Naive B cell (primary cell): ENCODE results near the gene SRGAP3. TPM values are rescaled to one million over a fixed set of nuclear protein-coding genes. Genes with fewer than 3 reads are reported as not detected.
A peak's percentile ranks its signal among the peaks of the same experiment; 100 is the strongest.

Experiments used
- ATAC-seq, 2 donors: fragments of 150-1000 bp; cut with Tn5 transposase; 2 replicates each; pipeline ENCODE4 v1.10.0; 2021; ENCODE audit warnings: low read depth in 2 of 2, mild to moderate bottlenecking in 2 of 2, moderate library complexity in 2 of 2
- DNase-seq: peaks from one replicate; pipeline ENCODE4 v3.0.0; 2022
- H3K27ac Mint-ChIP-seq, 6 donors: one replicate each; pipeline ENCODE4 v1.8.0; 2020 to 2022; ENCODE audit warnings: mild to moderate bottlenecking in 6 of 6, mixed read lengths in 6 of 6, moderate library complexity in 5 of 6, inconsistent platforms in 2 of 6
- H3K27me3 Mint-ChIP-seq, 3 donors: one replicate each; pipeline ENCODE4 v1.8.0; 2021 to 2022; ENCODE audit warnings: mixed read lengths in 3 of 3, mild to moderate bottlenecking in 1 of 3
- H3K36me3 Mint-ChIP-seq, 2 donors: one replicate each; pipeline ENCODE4 v1.8.0; 2020 to 2022; ENCODE audit warnings: mixed read lengths in 2 of 2, inconsistent platforms in 1 of 2, mild to moderate bottlenecking in 1 of 2
- H3K4me1 Mint-ChIP-seq, 3 donors: one replicate each; pipeline ENCODE4 v1.8.0; 2020 to 2022; ENCODE audit warnings: mixed read lengths in 3 of 3, inconsistent platforms in 1 of 3, mild to moderate bottlenecking in 1 of 3, moderate library complexity in 1 of 3
- H3K4me3 Mint-ChIP-seq, 8 donors: one replicate each; pipeline ENCODE4 v1.8.0; 2020 to 2022; ENCODE audit warnings: mild to moderate bottlenecking in 8 of 8, mixed read lengths in 8 of 8, moderate library complexity in 8 of 8, inconsistent platforms in 2 of 8
- H3K9me3 Mint-ChIP-seq, 7 donors: one replicate each; pipeline ENCODE4 v1.8.0; 2020 to 2022; ENCODE audit warnings: mixed read lengths in 7 of 7, mild to moderate bottlenecking in 5 of 7, inconsistent platforms in 2 of 7, moderate library complexity in 1 of 7
- polyA plus RNA-seq, 6 donors: library from polyadenylated mRNA; unstranded; fragments of 300-500 nt; fragmentation: Illumina TruSeq; gene quantifications; one replicate each; pipeline ENCODE4 v1.2.3, GENCODE V29; 2021; ENCODE audit warnings: low read depth in 6 of 6

SRGAP3 gene
- polyA plus RNA-seq, 6 donors from 2014 or later, result 0.36 to 2.4 (median 0.87) TPM; not detected in 1

DNA sequence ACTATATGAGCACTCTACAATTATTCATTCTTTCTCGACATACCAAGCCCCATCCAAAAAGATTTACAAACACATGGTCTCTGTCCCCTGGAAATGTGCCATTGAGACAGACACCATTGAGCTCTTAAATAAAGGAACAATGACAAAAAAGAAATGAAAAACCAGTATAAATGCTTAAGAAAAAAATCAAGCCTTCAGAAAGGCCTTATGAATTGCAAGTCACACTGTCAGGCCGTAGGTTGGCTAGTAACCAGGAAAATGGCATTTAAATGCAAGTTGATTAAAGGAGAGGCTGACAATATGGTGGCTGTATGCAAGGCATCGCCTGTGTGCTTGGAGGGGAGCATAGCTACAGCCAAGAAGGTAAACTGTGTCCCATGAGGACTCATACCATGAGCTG, 49.7 kb downstream of the SRGAP3 start:
- DNase-seq (no peak), ATAC-seq (no peak)
- H3K9me3 Mint-ChIP-seq, result peaks cover 0 to 2% (median 0%) of the 10 kb centered on the region in 7 donors
- H3K27ac Mint-ChIP-seq, result no peak overlapping the region
- H3K36me3 Mint-ChIP-seq, result no peaks in the 10 kb centered on the region
- no peak overlapping the region for H3K4me3 Mint-ChIP-seq
- H3K27me3 Mint-ChIP-seq, result peaks cover 4 to 10% (median 10%) of the 10 kb centered on the region in 3 donors
- H3K4me1 Mint-ChIP-seq, result no peaks in the 10 kb centered on the region

DNA sequence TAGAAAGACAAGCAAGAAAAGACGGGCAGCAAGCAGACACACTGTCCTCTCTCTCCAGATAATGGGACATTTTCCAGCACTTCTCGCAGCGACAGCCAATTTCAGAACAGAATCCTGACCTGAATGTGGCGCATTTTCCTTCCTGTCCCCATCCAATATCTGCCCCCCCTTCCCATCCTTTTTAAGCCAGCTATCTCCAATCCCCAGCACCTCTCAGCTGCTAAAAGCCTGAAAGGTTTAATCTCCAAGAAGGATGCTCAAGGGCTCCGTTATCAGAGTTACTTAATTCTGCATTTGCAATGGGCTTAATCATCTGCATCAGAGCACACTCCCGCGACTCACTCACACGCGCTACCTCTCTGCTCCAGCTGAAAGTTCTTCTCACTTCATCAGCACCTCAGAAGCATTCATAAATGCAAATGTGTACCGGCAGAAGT, 50.5 kb downstream of the SRGAP3 start:
- H3K9me3 Mint-ChIP-seq, result peaks cover 0 to 2% (median 0%) of the 10 kb centered on the region in 7 donors
- H3K27me3 Mint-ChIP-seq, result peaks cover 4 to 10% (median 10%) of the 10 kb centered on the region in 3 donors
- DNase-seq (no peak), ATAC-seq (no peak)
- H3K36me3 Mint-ChIP-seq, result no peaks in the 10 kb centered on the region
- no peaks in the 10 kb centered on the region for H3K4me1 Mint-ChIP-seq
- H3K27ac Mint-ChIP-seq, result no peak overlapping the region
- no peak overlapping the region for H3K4me3 Mint-ChIP-seq

DNA sequence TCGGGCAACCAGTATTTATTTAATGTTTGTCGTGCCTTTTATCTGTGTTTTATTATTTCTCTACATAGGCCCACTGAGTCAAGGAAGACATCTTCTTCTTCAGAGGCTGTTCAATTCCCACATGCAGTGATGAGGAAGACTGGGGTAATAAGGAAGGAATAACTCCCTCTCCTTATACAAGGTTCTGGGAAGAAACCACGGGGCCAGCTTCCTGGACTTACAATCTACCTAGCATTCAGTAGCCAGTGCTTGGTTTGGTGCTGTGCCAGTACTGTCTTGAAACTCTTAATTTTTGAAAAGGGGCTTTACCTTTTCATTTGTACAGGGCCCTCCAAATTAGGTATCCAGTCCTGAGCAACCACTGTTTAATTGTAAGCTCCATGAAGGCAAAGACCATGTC, 51.2 kb downstream of the SRGAP3 start:
- H3K9me3 Mint-ChIP-seq, result peaks cover 0 to 2% (median 0%) of the 10 kb centered on the region in 7 donors
- peaks cover 4 to 10% (median 8%) of the 10 kb centered on the region in 3 donors for H3K27me3 Mint-ChIP-seq
- no peaks in the 10 kb centered on the region for H3K36me3 Mint-ChIP-seq
- H3K4me3 Mint-ChIP-seq, result no peak overlapping the region
- H3K27ac Mint-ChIP-seq, result no peak overlapping the region
- ATAC-seq (no peak), DNase-seq (no peak)
- H3K4me1 Mint-ChIP-seq, result no peaks in the 10 kb centered on the region

DNA sequence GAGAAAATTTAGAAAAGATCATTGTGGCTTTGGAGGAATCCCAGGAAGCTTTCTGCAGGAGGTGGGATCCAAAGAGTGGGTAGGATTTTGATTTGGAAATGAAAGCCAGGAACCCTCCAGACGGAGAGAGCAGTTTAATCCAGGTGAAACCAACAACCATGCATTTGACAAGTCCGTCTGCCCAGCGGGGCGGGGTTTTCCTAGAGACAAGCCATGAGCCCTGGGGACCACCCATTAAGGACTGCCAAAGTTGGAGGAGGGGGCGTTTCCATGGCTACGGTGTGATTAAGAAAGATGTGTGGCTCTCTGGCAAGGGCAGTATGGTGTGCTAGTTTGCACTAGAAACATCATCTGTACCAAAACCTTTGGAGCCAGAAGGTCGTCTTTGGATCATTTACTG, 53.4 kb downstream of the SRGAP3 start:
- DNase-seq (no peak), ATAC-seq (no peak)
- Mint-ChIP-seq H3K36me3 (no peaks in the 10 kb centered on the region), H3K27me3 (peaks cover 0 to 24% (median 15%) of the 10 kb centered on the region in 3 donors), H3K4me1 (no peaks in the 10 kb centered on the region), H3K4me3 (no peak overlapping the region), H3K9me3 (peaks cover 0 to 3% (median 0%) of the 10 kb centered on the region in 7 donors), H3K27ac (no peak overlapping the region)

DNA sequence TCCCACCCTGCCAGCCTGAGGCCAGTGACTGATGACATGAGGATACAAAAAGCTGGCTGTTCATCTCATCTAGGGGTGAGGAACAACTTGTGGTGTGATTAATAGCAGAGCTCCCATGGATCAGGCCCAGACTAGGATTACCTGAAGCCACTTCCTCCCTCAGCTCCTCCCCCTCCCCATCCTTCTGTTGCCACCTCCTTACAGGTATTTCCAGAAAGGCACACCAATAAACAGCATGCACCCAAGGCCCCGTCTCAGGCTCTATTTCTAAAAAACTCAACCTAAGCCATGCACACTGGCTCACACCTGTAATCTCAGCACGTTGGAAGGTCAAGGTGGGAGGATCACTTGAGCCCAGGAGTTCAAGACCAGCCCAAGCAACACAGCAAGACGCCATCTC, 54.1 kb downstream of the SRGAP3 start:
- Mint-ChIP-seq H3K9me3 (peaks cover 0 to 3% (median 0%) of the 10 kb centered on the region in 7 donors), H3K4me3 (no peak overlapping the region)

DNA sequence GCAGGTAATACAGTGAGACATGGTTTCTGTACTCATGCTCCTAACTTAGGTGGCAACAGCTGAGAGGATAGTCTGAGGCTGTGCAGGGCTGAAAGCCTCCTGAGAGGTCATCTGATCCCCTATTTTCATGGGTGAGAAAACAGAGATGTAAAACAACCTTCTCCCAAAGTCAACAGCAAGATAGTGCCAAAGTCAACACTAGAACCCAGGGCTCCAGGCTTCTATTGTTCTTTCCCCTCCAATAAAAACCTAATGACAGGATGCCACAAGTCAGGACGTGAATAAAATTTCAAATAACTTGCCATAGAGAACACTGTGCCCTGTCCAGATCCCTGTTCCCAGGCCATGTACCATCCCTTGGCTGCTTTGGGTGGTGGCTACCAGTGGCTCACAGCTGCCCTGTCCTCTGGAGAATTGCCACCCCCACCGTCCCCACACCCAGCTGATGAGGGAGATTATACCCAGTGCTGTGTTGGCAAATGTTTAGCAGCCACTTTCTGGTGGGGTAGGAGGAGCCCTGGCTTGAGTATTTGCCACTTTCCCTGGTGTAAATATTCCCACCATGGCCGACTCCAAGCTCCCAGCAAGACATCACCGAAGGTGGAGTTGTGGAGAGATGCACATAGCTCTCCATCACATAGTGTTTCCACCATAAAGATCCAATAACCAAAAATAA, 54.8 kb downstream of the SRGAP3 start:
- Mint-ChIP-seq H3K4me3 (no peak overlapping the region), H3K4me1 (no peaks in the 10 kb centered on the region), H3K9me3 (peaks cover 0 to 3% (median 0%) of the 10 kb centered on the region in 7 donors), H3K27ac (no peak overlapping the region), H3K27me3 (peaks cover 0 to 26% (median 18%) of the 10 kb centered on the region in 3 donors), H3K36me3 (no peaks in the 10 kb centered on the region)
- ATAC-seq (no peak), DNase-seq (no peak)

More for the DNA sequence above, 54.1 kb downstream of the SRGAP3 start:
- DNase-seq (no peak), ATAC-seq (no peak)
- Mint-ChIP-seq H3K36me3 (no peaks in the 10 kb centered on the region), H3K27me3 (peaks cover 0 to 26% (median 18%) of the 10 kb centered on the region in 3 donors), H3K4me1 (no peaks in the 10 kb centered on the region), H3K27ac (no peak overlapping the region)

DNA sequence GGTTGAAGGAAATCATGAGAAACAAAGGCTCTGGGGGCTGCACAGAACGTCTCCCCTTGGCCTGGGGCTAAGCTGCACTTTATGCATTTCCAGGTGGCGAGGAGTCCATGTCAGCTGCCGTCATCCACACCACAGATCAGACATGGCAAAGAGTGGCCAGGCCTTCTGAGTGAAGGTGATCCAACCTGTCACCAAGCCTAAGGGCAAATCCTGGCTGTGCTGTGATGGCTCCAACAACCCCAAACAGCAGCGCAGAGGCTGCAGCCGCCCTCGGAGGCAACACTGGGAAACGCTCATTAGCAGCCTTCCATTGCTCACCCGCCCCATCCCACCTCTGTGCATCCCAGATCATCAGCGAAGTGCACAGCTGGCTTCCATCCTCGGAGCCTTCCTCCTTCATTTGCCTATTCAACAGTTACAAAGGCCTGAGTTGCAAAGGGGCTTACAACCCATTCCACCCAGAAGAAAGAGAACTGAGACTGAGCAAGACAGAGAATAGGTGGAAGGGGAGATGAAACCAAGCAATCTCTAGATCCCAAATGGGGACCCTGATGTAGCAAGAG, 55.7 kb downstream of the SRGAP3 start:
- no peak overlapping the region for H3K4me3 Mint-ChIP-seq
- no peaks in the 10 kb centered on the region for H3K4me1 Mint-ChIP-seq
- DNase-seq (no peak), ATAC-seq (no peak)
- no peak overlapping the region for H3K27ac Mint-ChIP-seq
- H3K36me3 Mint-ChIP-seq, result no peaks in the 10 kb centered on the region
- peaks cover 0 to 3% (median 0%) of the 10 kb centered on the region in 7 donors for H3K9me3 Mint-ChIP-seq
- peaks cover 0 to 21% (median 18%) of the 10 kb centered on the region in 3 donors for H3K27me3 Mint-ChIP-seq

DNA sequence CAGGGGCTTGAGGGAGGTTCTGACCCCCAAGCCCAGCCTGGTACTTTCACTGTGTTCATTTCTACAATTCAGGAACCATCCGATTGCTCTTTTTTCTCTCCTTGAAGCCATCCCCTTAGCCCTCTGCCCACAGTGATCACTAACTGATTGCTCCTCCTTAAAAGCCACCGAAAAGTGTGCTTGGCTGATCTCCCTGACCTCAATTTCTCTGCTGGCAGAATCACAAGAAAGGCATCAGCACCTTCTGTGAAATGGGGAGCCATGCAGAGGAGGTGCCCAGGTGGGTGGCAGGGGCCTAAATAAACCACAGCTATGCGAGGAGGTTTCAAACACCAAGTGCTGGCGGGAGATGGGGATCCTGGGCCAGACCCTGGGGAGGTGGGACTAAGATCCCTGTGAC, 56.2 kb downstream of the SRGAP3 start:
- DNase-seq (no peak), ATAC-seq (no peak)
- no peak overlapping the region for H3K4me3 Mint-ChIP-seq
- H3K27ac Mint-ChIP-seq, result no peak overlapping the region
- H3K9me3 Mint-ChIP-seq, result peaks cover 0 to 3% (median 0%) of the 10 kb centered on the region in 7 donors
- peaks cover 0 to 21% (median 18%) of the 10 kb centered on the region in 3 donors for H3K27me3 Mint-ChIP-seq
- no peaks in the 10 kb centered on the region for H3K4me1 Mint-ChIP-seq
- no peaks in the 10 kb centered on the region for H3K36me3 Mint-ChIP-seq

DNA sequence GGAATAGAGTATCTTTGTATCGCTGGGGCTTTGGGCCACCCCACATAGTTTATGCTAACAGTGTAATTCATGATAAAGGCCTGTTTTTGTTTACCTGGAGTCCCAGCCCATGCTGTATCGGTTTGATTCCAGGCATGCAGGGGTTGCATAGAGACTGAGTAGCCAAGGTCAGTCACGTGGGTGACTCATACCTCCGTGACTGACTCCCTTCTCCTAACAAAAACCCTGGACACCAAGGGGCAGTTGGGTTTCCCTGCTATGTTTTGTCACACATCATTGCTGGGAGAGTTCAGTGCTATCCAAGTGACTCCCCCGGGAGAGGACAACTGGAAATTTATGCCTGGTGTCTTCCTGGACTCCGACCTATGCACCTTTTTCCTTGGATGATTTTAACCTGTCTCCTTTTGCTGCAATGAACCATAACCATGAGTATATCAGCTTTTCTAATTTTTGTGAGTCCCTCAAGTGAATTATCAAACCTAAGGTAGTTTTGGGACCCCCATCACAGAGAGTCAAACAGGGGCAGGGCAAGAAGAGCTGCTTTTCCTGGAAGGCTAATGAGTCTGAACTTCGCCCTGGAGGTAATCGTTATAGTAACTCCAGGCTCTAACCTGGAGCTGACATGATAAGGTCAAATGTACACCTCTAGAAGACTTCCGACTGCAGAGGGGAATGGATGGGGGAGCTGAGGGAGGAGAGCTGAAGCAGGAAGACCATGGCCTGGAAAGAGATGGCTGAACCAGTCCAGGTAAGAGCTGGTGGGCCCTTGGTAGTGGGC, 57.0 kb downstream of the SRGAP3 start:
- no peak overlapping the region for H3K27ac Mint-ChIP-seq
- H3K4me1 Mint-ChIP-seq, result no peaks in the 10 kb centered on the region
- H3K4me3 Mint-ChIP-seq, result no peak overlapping the region
- H3K9me3 Mint-ChIP-seq, result peaks cover 0 to 3% (median 0%) of the 10 kb centered on the region in 7 donors
- ATAC-seq, result no peak
- H3K36me3 Mint-ChIP-seq, result no peaks in the 10 kb centered on the region
- H3K27me3 Mint-ChIP-seq, result peaks cover 4 to 25% (median 18%) of the 10 kb centered on the region in 3 donors
- DNase-seq, result no peak

DNA sequence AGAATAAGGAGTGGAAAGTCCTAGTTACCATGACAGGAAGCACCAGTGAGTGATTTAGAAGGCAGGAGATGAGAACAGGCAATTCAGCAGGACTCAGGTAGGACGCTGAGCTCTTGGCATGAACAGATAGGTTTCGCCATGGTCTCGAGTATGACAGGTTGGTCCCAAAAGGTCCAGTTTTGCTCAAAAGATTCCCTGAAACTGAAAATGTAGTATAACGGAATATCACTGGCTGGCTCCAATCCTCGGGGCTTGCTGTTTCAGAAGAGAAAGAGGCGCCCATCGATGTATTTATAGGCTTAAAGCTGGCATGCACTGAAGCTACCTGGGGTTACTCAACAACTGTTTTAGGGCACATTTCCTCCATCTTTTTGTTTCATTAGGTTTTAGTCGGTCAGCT, 59.2 kb downstream of the SRGAP3 start:
- H3K27ac Mint-ChIP-seq, result no peak overlapping the region
- H3K9me3 Mint-ChIP-seq, result peaks cover 0 to 3% (median 0%) of the 10 kb centered on the region in 7 donors
- no peaks in the 10 kb centered on the region for H3K36me3 Mint-ChIP-seq
- no peaks in the 10 kb centered on the region for H3K4me1 Mint-ChIP-seq
- DNase-seq, result no peak
- H3K27me3 Mint-ChIP-seq, result peaks cover 4 to 25% (median 18%) of the 10 kb centered on the region in 3 donors
- no peak overlapping the region for H3K4me3 Mint-ChIP-seq
- no peak for ATAC-seq

DNA sequence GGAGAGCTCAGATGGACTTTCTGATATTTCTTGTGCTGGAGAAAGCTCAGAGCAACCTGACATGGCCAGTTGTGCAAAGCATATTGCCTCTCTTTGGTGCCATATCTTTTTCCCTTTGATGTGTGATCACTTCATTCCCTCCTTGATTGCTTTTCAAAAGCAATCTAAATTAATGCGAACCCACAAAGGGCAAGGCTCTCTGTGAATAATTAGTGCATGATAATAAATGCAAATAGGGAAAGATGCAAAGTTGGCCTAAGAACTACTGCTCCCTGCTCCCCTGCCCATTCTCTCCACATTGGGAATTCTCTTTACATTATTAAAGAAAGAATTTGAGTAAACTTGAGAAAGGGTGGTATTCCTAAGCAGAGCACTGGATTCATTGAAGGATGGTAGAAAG, 60.9 kb downstream of the SRGAP3 start:
- H3K27me3 Mint-ChIP-seq, result peaks cover 4 to 30% (median 18%) of the 10 kb centered on the region in 3 donors
- H3K4me1 Mint-ChIP-seq, result no peaks in the 10 kb centered on the region
- no peak overlapping the region for H3K4me3 Mint-ChIP-seq
- H3K9me3 Mint-ChIP-seq, result peaks cover 0 to 3% (median 0%) of the 10 kb centered on the region in 7 donors
- ATAC-seq (no peak), DNase-seq (no peak)
- H3K27ac Mint-ChIP-seq, result no peak overlapping the region
- H3K36me3 Mint-ChIP-seq, result no peaks in the 10 kb centered on the region

DNA sequence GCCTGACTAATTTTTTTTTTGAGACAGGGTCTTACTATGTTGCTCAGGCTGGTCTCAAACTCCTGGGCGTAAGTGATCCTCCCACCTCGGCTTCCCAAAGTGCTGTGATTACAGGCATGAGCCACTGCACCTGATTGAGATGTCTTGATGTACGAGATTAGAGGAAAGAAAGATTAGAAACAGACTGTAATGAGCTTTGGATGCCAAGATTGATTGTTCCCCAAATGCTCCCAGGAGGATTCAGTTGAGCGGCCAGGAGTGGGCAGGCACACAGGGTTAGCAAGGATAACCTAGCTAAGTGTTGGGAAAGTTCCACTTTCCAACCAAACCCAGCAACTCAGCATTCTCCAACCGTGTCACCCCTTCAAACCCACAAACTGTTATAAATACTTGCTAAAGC, 63.7 kb downstream of the SRGAP3 start:
- H3K9me3 Mint-ChIP-seq, result no peaks in the 10 kb centered on the region

DNA sequence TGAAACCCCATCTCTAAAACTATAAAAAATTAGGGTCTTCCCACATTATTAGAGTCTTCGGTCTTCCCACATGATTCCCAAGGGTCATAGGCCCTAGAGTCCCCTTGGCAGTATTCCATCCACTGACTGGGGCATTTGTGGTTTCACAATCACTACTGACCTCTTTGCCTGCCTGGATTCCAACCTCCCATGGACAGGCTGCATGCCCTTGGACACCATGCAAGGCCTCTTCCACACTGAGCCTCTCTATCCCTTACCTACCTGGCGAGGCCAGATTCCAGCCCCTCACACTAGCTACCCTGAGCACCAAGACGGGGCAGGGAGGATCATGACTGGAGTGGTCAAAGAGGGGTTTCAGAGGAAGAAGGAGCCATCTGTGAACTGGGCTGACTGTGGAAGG, 64.4 kb downstream of the SRGAP3 start:
- H3K36me3 Mint-ChIP-seq, result no peaks in the 10 kb centered on the region
- H3K9me3 Mint-ChIP-seq, result no peaks in the 10 kb centered on the region
- H3K4me1 Mint-ChIP-seq, result peaks cover 3 to 14% (median 4%) of the 10 kb centered on the region in 3 donors
- H3K27me3 Mint-ChIP-seq, result peaks cover 0 to 14% (median 4%) of the 10 kb centered on the region in 3 donors
- H3K27ac Mint-ChIP-seq, result no peak overlapping the region
- no peak for ATAC-seq
- no peak for DNase-seq
- no peak overlapping the region for H3K4me3 Mint-ChIP-seq

More for the DNA sequence above, 63.7 kb downstream of the SRGAP3 start:
- Mint-ChIP-seq H3K36me3 (no peaks in the 10 kb centered on the region), H3K27ac (no peak overlapping the region), H3K4me3 (peak overlapping the region in 1 of 8 donors; percentile 45), H3K4me1 (peaks cover 0 to 8% (median 0%) of the 10 kb centered on the region in 3 donors), H3K27me3 (peaks cover under 1 to 14% (median 4%) of the 10 kb centered on the region in 3 donors)
- ATAC-seq (no peak), DNase-seq (no peak)
